Measurements from ENCODE around the gene FBXO21. TPM values are rescaled to one million over a fixed set of nuclear protein-coding genes. Genes with fewer than 3 reads are reported as not detected.

FBXO21 gene
- total and polyA plus RNA-seq, 2 of the 4 experiments (the other 2 are of a cell fraction) = 43.6 to 56.6 TPM

DNA sequence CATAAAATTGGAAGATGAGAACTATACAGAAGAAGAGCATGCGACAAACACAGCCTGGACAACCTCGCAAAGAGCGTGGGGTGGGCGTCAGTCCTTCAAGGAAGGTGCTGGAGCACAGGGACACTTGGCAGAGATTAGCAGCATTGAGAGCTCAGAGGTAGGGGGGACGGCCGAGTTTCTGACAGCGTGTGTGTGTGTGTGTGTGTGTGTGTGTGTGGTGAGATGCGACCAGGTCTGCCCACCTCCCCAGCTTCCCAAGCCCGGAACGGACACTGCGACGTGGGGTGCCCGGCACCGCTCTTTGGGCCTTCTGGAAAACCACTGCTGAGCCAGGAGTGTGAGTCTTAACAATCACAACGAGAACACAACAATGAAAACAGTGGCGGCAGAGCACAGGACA is 17.9 kb upstream of the FBXO21 start:
- no peak overlapping the region for H4K91ac ChIP-seq (ENCODE audit: insufficient read depth, low read depth, low read length)
- no peaks in the 10 kb centered on the region for H4K20me1 ChIP-seq (ENCODE audit: insufficient read depth, low read length)
- H3K4ac ChIP-seq (ENCODE audit: low read depth, low read length) = no peak overlapping the region
- H2AK5ac ChIP-seq (ENCODE audit: low read depth, low read length) = no peak overlapping the region
- dilution Hi-C loops (cut with HindIII; ENCODE audit: low sequenced_read_pairs, unreplicated experiment) (no loop called here), in situ Hi-C loops (cut with MboI; ENCODE audit: low sequenced_read_pairs) (no loop called here), intact Hi-C loops (cut with micrococcal nuclease) (no loop called here)
- H3K56ac ChIP-seq (ENCODE audit: extremely low read depth, insufficient read depth, low read length) = no peak overlapping the region
- no peak overlapping the region for H3K9ac ChIP-seq (ENCODE audit: low read depth, low read length)
- peaks cover 7% of the 10 kb centered on the region; the same call in 1 of the 2 replicates for H3K27me3 ChIP-seq (ENCODE audit: control insufficient read depth, insufficient read depth, low read length)
- no peak overlapping the region for H3K23ac ChIP-seq (ENCODE audit: low read depth, low read length)
- H3K4me3 ChIP-seq (ENCODE audit: insufficient read depth, low read depth, low read length) = no peak overlapping the region
- H3K4me2 ChIP-seq (ENCODE audit: low read depth, low read length) = no peak overlapping the region
- ChIA-PET POLR2A (ENCODE audit: unreplicated experiment) (no interaction called here), CTCF (interaction anchor here (0.6 to 0.7 kb wide), 2 partner anchors 21 to 328 kb away, joined by 4 to 5 read pairs; no protein-coding TSS in a partner anchor)
- ATAC-seq (ENCODE audit: low read depth) (no peak), DNase-seq (no peak)
- H3K14ac ChIP-seq (replicated peaks; ENCODE audit: low read depth, low read length) = no peak overlapping the region
- no peak for TF ChIP-seq USF2 (IDR thresholded peaks at IDR 0.05; ENCODE audit: low read depth, low read length)
- TF ChIP-seq FOS (IDR thresholded peaks at IDR 0.05; ENCODE audit: low read depth, low read length) = no peak
- TF ChIP-seq POLR2A (IDR thresholded peaks at IDR 0.05; ENCODE audit: low read depth, low read length) = no peak
- TF ChIP-seq MAFK (IDR thresholded peaks at IDR 0.05; ENCODE audit: low read depth, low read length) = no peak
- TF ChIP-seq BHLHE40 (IDR thresholded peaks at IDR 0.05; ENCODE audit: low read depth, low read length) = no peak
- TF ChIP-seq RCOR1 (IDR thresholded peaks at IDR 0.05; ENCODE audit: insufficient replicate concordance, low read length) = no peak
- TF ChIP-seq MAZ (IDR thresholded peaks at IDR 0.05; ENCODE audit: borderline replicate concordance, low read depth, low read length) = no peak
- TF ChIP-seq CEBPB (IDR thresholded peaks at IDR 0.05; ENCODE audit: low read depth, low read length) = no peak
- no peak for TF ChIP-seq MXI1 (IDR thresholded peaks at IDR 0.05; ENCODE audit: borderline replicate concordance, low read depth, low read length)
- no peak for TF ChIP-seq NFE2L2 (IDR thresholded peaks at IDR 0.05; ENCODE audit: low read depth, low read length)
- no peak for TF ChIP-seq ELK1 (IDR thresholded peaks at IDR 0.05; ENCODE audit: borderline replicate concordance, low read depth, low read length)
- TF ChIP-seq RAD21 (IDR thresholded peaks at IDR 0.05; ENCODE audit: low read length) = no peak
- no peak for TF ChIP-seq CTCF (conservative IDR thresholded peaks at IDR 0.05; ENCODE audit: low read depth, low read length)
- no peak for TF ChIP-seq SMC3 (IDR thresholded peaks at IDR 0.05; ENCODE audit: low read depth, low read length)
- TF ChIP-seq CHD1 (IDR thresholded peaks at IDR 0.05; ENCODE audit: low read depth, low read length) = no peak
- TF ChIP-seq RFX5 (IDR thresholded peaks at IDR 0.05; ENCODE audit: low read depth, low read length) = no peak
- BruUV-seq (replicated peaks) = no TSS peak
- no peaks in the 10 kb centered on the region for H3K9me3 ChIP-seq (ENCODE audit: control insufficient read depth, insufficient read depth, low read length)
- H3K18ac ChIP-seq (ENCODE audit: low read depth, low read length) = no peak overlapping the region
- WGBS, 2 experiments (ENCODE audit: extremely low coverage in 2 of 2, insufficient read length in 1 of 2) = 65% methylated on average over 4 of the region's 16 CpGs; no CpG with 5 or more reads in 1 of the 2 experiments
- no peak overlapping the region for H2BK20ac ChIP-seq (ENCODE audit: low read depth, low read length)
- H2AK9ac ChIP-seq (replicated peaks; ENCODE audit: low read depth, low read length, poor library complexity) = no peak overlapping the region
- no peaks in the 10 kb centered on the region for H3K9me1 ChIP-seq (ENCODE audit: insufficient read depth, low read length)
- no peak overlapping the region for H2BK120ac ChIP-seq (ENCODE audit: low read depth, low read length)
- H3K27ac ChIP-seq (ENCODE audit: insufficient read depth, low read length) = no peak overlapping the region
- H2BK5ac ChIP-seq (ENCODE audit: low read depth, low read length, poor library complexity, severe bottlenecking) = no peak overlapping the region
- H3K36me3 ChIP-seq (ENCODE audit: control insufficient read depth, insufficient read depth, low read length) = no peaks in the 10 kb centered on the region
- H2AFZ ChIP-seq (replicated peaks; ENCODE audit: low read length, poor library complexity) = no peak overlapping the region
- no peaks in the 10 kb centered on the region for H3K79me1 ChIP-seq (ENCODE audit: low read depth in 1 of 2, low read length in 2 of 2)
- no peak overlapping the region for H4K8ac ChIP-seq (ENCODE audit: low read depth in 2 of 2, low read length in 2 of 2)
- no peaks in the 10 kb centered on the region for H3K4me1 ChIP-seq (ENCODE audit: control insufficient read depth, insufficient read depth, low read length)
- H4K5ac ChIP-seq (ENCODE audit: low read depth, low read length) = no peak overlapping the region
- no peak overlapping the region for H2BK15ac ChIP-seq (ENCODE audit: low read depth, low read length)
